OCI-LY1 (cell line): ENCODE measurements around the gene FAM83C.

ENCODE experiments used
- H2AFZ ChIP-seq: fragments of 200-600 bp; sonication (generic), shearing (Covaris generic); 2 replicates; pipeline ENCODE4 v1.6.0; 2014; ENCODE audit warnings: antibody characterized with exemption, mild to moderate bottlenecking, low read length
- H3F3A ChIP-seq: fragments of 200-600 bp; sonication (generic), shearing (Covaris generic); 2 replicates; pipeline ENCODE4 v1.6.0; 2014; ENCODE audit warnings: mild to moderate bottlenecking, antibody characterized with exemption, low read length, moderate library complexity; ENCODE audit not compliant: insufficient read depth
- H3K27ac ChIP-seq: fragments of 200-600 bp; sonication (generic); 2 replicates; pipeline ENCODE4 v1.5.1; 2014; ENCODE audit warnings: low read length, mixed run types, mild to moderate bottlenecking, low read depth; ENCODE audit not compliant: poor library complexity, severe bottlenecking
- H3K27me3 ChIP-seq: fragments of 200-600 bp; sonication (generic); 2 replicates; pipeline ENCODE4 v1.6.0; 2014; ENCODE audit warnings: antibody characterized with exemption, mild to moderate bottlenecking, low read length, moderate library complexity; ENCODE audit not compliant: insufficient read depth
- H3K36me3 ChIP-seq: fragments of 200-600 bp; sonication (generic); 2 replicates; pipeline ENCODE4 v1.6.1; 2014; ENCODE audit warnings: mild to moderate bottlenecking, antibody characterized with exemption, low read length, moderate library complexity, mixed read lengths; ENCODE audit not compliant: insufficient read depth
- H3K4me1 ChIP-seq: fragments of 200-600 bp; sonication (generic); 2 replicates; pipeline ENCODE4 v1.5.1; 2014; ENCODE audit warnings: mild to moderate bottlenecking, low read length, moderate library complexity; ENCODE audit not compliant: insufficient read depth, severe bottlenecking
- H3K4me2 ChIP-seq: fragments of 200-600 bp; sonication (generic), shearing (Covaris generic); 2 replicates; pipeline ENCODE4 v1.6.1; 2014; ENCODE audit warnings: low read length
- H3K4me3 ChIP-seq: fragments of 200-600 bp; sonication (generic); 2 replicates; pipeline ENCODE4 v1.5.1; 2014; ENCODE audit warnings: low read length, low read depth, mild to moderate bottlenecking, mixed read lengths; ENCODE audit not compliant: poor library complexity, severe bottlenecking
- H3K79me2 ChIP-seq: fragments of 200-600 bp; shearing (Covaris generic); 2 replicates; pipeline ENCODE4 v1.6.1; 2016; ENCODE audit warnings: mixed run types, low read length, mixed read lengths; ENCODE audit not compliant: insufficient read depth
- H3K9ac ChIP-seq: fragments of 200-600 bp; sonication (generic), shearing (Covaris generic); 2 replicates; pipeline ENCODE4 v1.6.1; 2014; ENCODE audit warnings: mild to moderate bottlenecking, low read length, mixed read lengths
- H3K9me2 ChIP-seq: fragments of 200-600 bp; sonication (generic), shearing (Covaris generic); 2 replicates; pipeline ENCODE4 v1.6.1; 2014; ENCODE audit warnings: low read depth, mild to moderate bottlenecking, low read length, mixed read lengths
- H3K9me3 ChIP-seq: fragments of 200-600 bp; shearing (Covaris generic); 2 replicates; pipeline ENCODE4 v1.6.1; 2014; ENCODE audit warnings: low read length, mixed read lengths
- H4K20me1 ChIP-seq: fragments of 200-600 bp; sonication (generic), shearing (Covaris generic); 2 replicates; pipeline ENCODE4 v1.6.0; 2016; ENCODE audit warnings: mild to moderate bottlenecking, low read length; ENCODE audit not compliant: insufficient read depth
- EZH2 ChIP-seq: fragments of 200-600 bp; sonication (generic), shearing (Covaris generic); IDR thresholded peaks from 2 replicates; pipeline ENCODE4 v1.8.0; 2017; ENCODE audit warnings: borderline replicate concordance, mixed run types, mild to moderate bottlenecking, antibody characterized with exemption, low read length, moderate library complexity, mixed read lengths
- TF ChIP-seq, protein P1 (sequence below): fragments of 200-600 bp; sonication (generic), shearing (Covaris generic); IDR thresholded peaks from 2 replicates; pipeline ENCODE4 v1.5.1; 2017; ENCODE audit warnings: mild to moderate bottlenecking, antibody characterized with exemption, low read length, moderate library complexity, mixed read lengths

FAM83C gene

DNA sequence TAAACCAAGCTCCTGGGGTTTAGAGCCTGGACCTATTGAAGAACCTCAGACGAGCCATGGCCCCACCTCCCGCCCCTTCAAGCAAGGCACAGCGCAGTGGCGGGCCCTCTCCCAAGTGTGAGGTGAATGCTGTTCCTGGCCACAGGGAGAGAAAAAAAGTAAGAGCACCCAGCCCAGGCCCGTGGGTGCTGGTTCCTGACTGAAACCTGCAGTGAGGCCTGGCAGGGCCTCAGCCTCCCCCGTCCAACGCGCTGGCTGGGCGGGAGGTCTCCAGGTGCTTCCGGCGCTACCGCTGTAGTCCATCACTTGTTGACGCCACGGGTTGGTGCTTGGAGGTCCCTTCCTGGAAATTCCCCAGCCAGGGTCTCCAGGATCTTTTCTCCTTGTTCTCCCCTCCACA lies 5.5 kb upstream of the FAM83C start:
- Histone ChIP-seq H3K27ac (no peak overlapping the region), H3K4me3 (no peak overlapping the region), H3K36me3 (no peaks in the 10 kb centered on the region), H3K27me3 (peaks cover 4% of the 10 kb centered on the region), H4K20me1 (no peaks in the 10 kb centered on the region), H3K9me2 (no peaks in the 10 kb centered on the region), H3K4me1 (no peaks in the 10 kb centered on the region), H3K4me2 (no peak overlapping the region), H3K9me3 (no peaks in the 10 kb centered on the region), H3K79me2 (no peaks in the 10 kb centered on the region), H3F3A (no peaks in the 10 kb centered on the region), H2AFZ (no peak overlapping the region), H3K9ac (no peak overlapping the region)
- TF ChIP-seq, protein P1, sequence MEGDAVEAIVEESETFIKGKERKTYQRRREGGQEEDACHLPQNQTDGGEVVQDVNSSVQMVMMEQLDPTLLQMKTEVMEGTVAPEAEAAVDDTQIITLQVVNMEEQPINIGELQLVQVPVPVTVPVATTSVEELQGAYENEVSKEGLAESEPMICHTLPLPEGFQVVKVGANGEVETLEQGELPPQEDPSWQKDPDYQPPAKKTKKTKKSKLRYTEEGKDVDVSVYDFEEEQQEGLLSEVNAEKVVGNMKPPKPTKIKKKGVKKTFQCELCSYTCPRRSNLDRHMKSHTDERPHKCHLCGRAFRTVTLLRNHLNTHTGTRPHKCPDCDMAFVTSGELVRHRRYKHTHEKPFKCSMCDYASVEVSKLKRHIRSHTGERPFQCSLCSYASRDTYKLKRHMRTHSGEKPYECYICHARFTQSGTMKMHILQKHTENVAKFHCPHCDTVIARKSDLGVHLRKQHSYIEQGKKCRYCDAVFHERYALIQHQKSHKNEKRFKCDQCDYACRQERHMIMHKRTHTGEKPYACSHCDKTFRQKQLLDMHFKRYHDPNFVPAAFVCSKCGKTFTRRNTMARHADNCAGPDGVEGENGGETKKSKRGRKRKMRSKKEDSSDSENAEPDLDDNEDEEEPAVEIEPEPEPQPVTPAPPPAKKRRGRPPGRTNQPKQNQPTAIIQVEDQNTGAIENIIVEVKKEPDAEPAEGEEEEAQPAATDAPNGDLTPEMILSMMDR, result no peak
- no peak for TF ChIP-seq EZH2

- no peak overlapping the region for H2AFZ ChIP-seq
- H4K20me1 ChIP-seq, result no peaks in the 10 kb centered on the region
- H3K79me2 ChIP-seq, result no peaks in the 10 kb centered on the region
- no peak overlapping the region for H3K9ac ChIP-seq
- H3K27ac ChIP-seq, result no peak overlapping the region
- H3K4me3 ChIP-seq, result no peak overlapping the region
- H3K9me3 ChIP-seq, result no peaks in the 10 kb centered on the region
- no peaks in the 10 kb centered on the region for H3K4me1 ChIP-seq
- peaks cover 4% of the 10 kb centered on the region for H3K27me3 ChIP-seq
- no peaks in the 10 kb centered on the region for H3K9me2 ChIP-seq
- H3F3A ChIP-seq, result no peaks in the 10 kb centered on the region
- TF ChIP-seq, protein P1, result no peak
- TF ChIP-seq EZH2, result no peak
- H3K36me3 ChIP-seq, result no peaks in the 10 kb centered on the region
- H3K4me2 ChIP-seq, result no peak overlapping the region
Observed at GRCh38 chr20:35297155-35297554, 4.9 kb upstream of the FAM83C start.

GRCh38 chr20:35296101-35296554 lies 3.9 kb upstream of the FAM83C start:
- Histone ChIP-seq H3K9ac (no peak overlapping the region), H2AFZ (no peak overlapping the region), H3K27ac (no peak overlapping the region), H3F3A (no peaks in the 10 kb centered on the region), H3K79me2 (no peaks in the 10 kb centered on the region), H3K9me2 (no peaks in the 10 kb centered on the region), H3K9me3 (no peaks in the 10 kb centered on the region), H3K4me1 (no peaks in the 10 kb centered on the region), H4K20me1 (no peaks in the 10 kb centered on the region), H3K4me2 (no peak overlapping the region), H3K36me3 (no peaks in the 10 kb centered on the region), H3K4me3 (no peak overlapping the region), H3K27me3 (peaks cover 4% of the 10 kb centered on the region)
- TF ChIP-seq EZH2, result no peak
- TF ChIP-seq, protein P1, result no peak
